COLO668 (cell line): ENCODE results near the gene IGFN1.

Experiments
- DNase-seq: peaks from one replicate; lab custom pipeline; 2025; ENCODE audit not compliant: unreplicated experiment; lab: John Stamatoyannopoulos, UW

The IGFN1 gene

GRCh38 chr1:201261771-201262547 is 71.3 kb downstream of the IGFN1 start:
- DNase-seq: no peak

- no peak for DNase-seq
Observed at GRCh38 chr1:201262963-201263608, 72.5 kb downstream of the IGFN1 start.

- no peak for DNase-seq
Observed at GRCh38 chr1:201264072-201264471, 73.4 kb downstream of the IGFN1 start.

- no peak for DNase-seq
Observed at GRCh38 chr1:201264554-201264953, 73.9 kb downstream of the IGFN1 start.

- DNase-seq: no peak
Observed at GRCh38 chr1:201265756-201266155, 75.1 kb downstream of the IGFN1 start.

GRCh38 chr1:201266276-201266675 is 75.7 kb downstream of the IGFN1 start:
- no peak for DNase-seq

- no peak for DNase-seq
Observed at GRCh38 chr1:201266774-201267173, 76.2 kb downstream of the IGFN1 start.

GRCh38 chr1:201267481-201268229 is 77.0 kb downstream of the IGFN1 start:
- DNase-seq: no peak

- no peak for DNase-seq
Observed at GRCh38 chr1:201268604-201269151, 78.1 kb downstream of the IGFN1 start.

- no peak for DNase-seq
Observed at GRCh38 chr1:201269281-201269680, 78.7 kb downstream of the IGFN1 start.

GRCh38 chr1:201269900-201270410 is 79.3 kb downstream of the IGFN1 start:
- DNase-seq: no peak

- no peak for DNase-seq
Observed at GRCh38 chr1:201270616-201271390, 80.2 kb downstream of the IGFN1 start.

- DNase-seq: no peak
Observed at GRCh38 chr1:201272799-201273198, 82.2 kb downstream of the IGFN1 start.

- DNase-seq: no peak
Observed at GRCh38 chr1:201274616-201275252, 84.1 kb downstream of the IGFN1 start.

- peak; percentile 87 for DNase-seq
Observed at GRCh38 chr1:201275253-201275666, 84.6 kb downstream of the IGFN1 start.

- DNase-seq: no peak
Observed at GRCh38 chr1:201276891-201277290, 86.3 kb downstream of the IGFN1 start.

GRCh38 chr1:201277441-201277840 is 86.8 kb downstream of the IGFN1 start:
- no peak for DNase-seq
